Karpas-422 (cell line): ENCODE measurements around the gene RIMOC1. TPM values are rescaled to one million over a fixed set of nuclear protein-coding genes. Genes with fewer than 3 reads are reported as not detected.
"Not testable (repeated sequence)": the region's sequence is repeated elsewhere in the genome, so short reads cannot be mapped to it uniquely, and the experiment has no call there.

Experiments
- DNase-seq: peaks from one replicate; pipeline ENCODE4 v3.0.0-alpha.2; 2015
- H2AFZ ChIP-seq: fragments of 200-600 bp; sonication (generic); 2 replicates; pipeline ENCODE4 v1.6.1; 2014; ENCODE audit warnings: antibody characterized with exemption, low read length, mixed read lengths
- H3K27ac ChIP-seq: fragments of 200-600 bp; sonication (generic); 2 replicates; pipeline ENCODE4 v1.5.1; 2014; ENCODE audit warnings: mild to moderate bottlenecking, low read length, moderate library complexity
- H3K27me3 ChIP-seq: fragments of 200-600 bp; sonication (generic); 2 replicates; pipeline ENCODE4 v1.6.1; 2014; ENCODE audit warnings: low read length, mixed read lengths
- H3K36me3 ChIP-seq: fragments of 200-600 bp; sonication (generic); 2 replicates; pipeline ENCODE4 v1.6.1; 2014; ENCODE audit warnings: low read length, mixed read lengths; ENCODE audit not compliant: insufficient read depth
- H3K4me1 ChIP-seq: fragments of 200-600 bp; sonication (generic); 2 replicates; pipeline ENCODE4 v1.6.1; 2014; ENCODE audit warnings: mild to moderate bottlenecking, low read length, mixed read lengths
- H3K4me2 ChIP-seq: fragments of 200-600 bp; sonication (generic); 2 replicates; pipeline ENCODE4 v1.6.1; 2014; ENCODE audit warnings: low read length, low read depth, mild to moderate bottlenecking; ENCODE audit not compliant: poor library complexity, severe bottlenecking
- H3K4me3 ChIP-seq: fragments of 200-600 bp; sonication (generic); 2 replicates; pipeline ENCODE4 v1.5.1; 2014; ENCODE audit warnings: mild to moderate bottlenecking, antibody characterized with exemption, low read length, mixed read lengths
- H3K79me2 ChIP-seq: fragments of 200-600 bp; sonication (generic); 2 replicates; pipeline ENCODE4 v1.6.1; 2014; ENCODE audit warnings: mild to moderate bottlenecking, low read length, mixed read lengths
- H3K9ac ChIP-seq: fragments of 200-600 bp; sonication (generic); 2 replicates; pipeline ENCODE4 v1.6.0; 2014; ENCODE audit warnings: low read length
- H3K9me2 ChIP-seq: fragments of 200-600 bp; sonication (generic), shearing (Covaris generic); replicated peaks from 2 replicates; pipeline ENCODE4 v1.6.0; 2014; ENCODE audit warnings: mild to moderate bottlenecking, low read length, moderate library complexity; ENCODE audit not compliant: insufficient read depth
- H3K9me3 ChIP-seq: fragments of 300-700, 200-600 bp; sonication (generic); 2 replicates; pipeline ENCODE4 v1.6.1; 2014; ENCODE audit warnings: low read length, mixed read lengths
- H4K20me1 ChIP-seq: fragments of 200-600 bp; sonication (generic); 2 replicates; pipeline ENCODE4 v1.6.1; 2014; ENCODE audit warnings: mild to moderate bottlenecking, antibody characterized with exemption, low read length, low read depth; ENCODE audit not compliant: insufficient read depth
- total RNA-seq: library from RNA; depleted of rRNA; stranded (reverse); fragments of >200 nt; shearing (Covaris generic); gene quantifications from 2 replicates; pipeline ENCODE4 v1.2.3, GENCODE V29; 2014; ENCODE audit warnings: low replicate concordance

RIMOC1 gene
- total RNA-seq, 1 experiment from 2014 or later = 42.9 TPM

GRCh38 chr5:41925555-41925951 is 21.4 kb downstream of the RIMOC1 start:
- peak overlapping the region; percentile 91 for H3K4me2 ChIP-seq
- peak overlapping the region; percentile 81; the same call in 1 of the 2 replicates for H2AFZ ChIP-seq
- peaks cover 59% of the 10 kb centered on the region for H3K4me1 ChIP-seq
- DNase-seq = peak; percentile 79
- peak overlapping the region; percentile 91 for H3K4me3 ChIP-seq
- peak overlapping the region; percentile 82 for H3K27ac ChIP-seq
- no peaks in the 10 kb centered on the region for H3K27me3 ChIP-seq
- H3K9me2 ChIP-seq = no peaks in the 10 kb centered on the region
- no peaks in the 10 kb centered on the region for H3K9me3 ChIP-seq
- H3K79me2 ChIP-seq = peaks cover 44% of the 10 kb centered on the region
- peaks cover 30% of the 10 kb centered on the region for H3K36me3 ChIP-seq
- H3K9ac ChIP-seq = peak overlapping the region; percentile 97
- H4K20me1 ChIP-seq = no peaks in the 10 kb centered on the region

- H3K36me3 ChIP-seq = peaks cover 27% of the 10 kb centered on the region
Measured at GRCh38 chr5:41927604-41928003, 23.5 kb downstream of the RIMOC1 start.

GRCh38 chr5:41929035-41929434 is 24.9 kb downstream of the RIMOC1 start:
- Histone ChIP-seq H3K4me1 (peaks cover 27% of the 10 kb centered on the region), H4K20me1 (no peaks in the 10 kb centered on the region), H3K9me2 (0 out of 2 replicates have a peak, but pooled peaks cover 7% of the 10 kb centered on the region), H3K36me3 (peaks cover 34% of the 10 kb centered on the region), H3K9ac (no peak overlapping the region), H3K79me2 (peaks cover 34% of the 10 kb centered on the region), H3K4me3 (no peak overlapping the region), H3K27me3 (no peaks in the 10 kb centered on the region), H3K4me2 (no peak overlapping the region), H3K9me3 (no peaks in the 10 kb centered on the region), H2AFZ (no peak overlapping the region), H3K27ac (no peak overlapping the region)
- DNase-seq = no peak

More at GRCh38 chr5:41927604-41928003, 23.5 kb downstream of the RIMOC1 start:
- H3K79me2 ChIP-seq = peaks cover 37% of the 10 kb centered on the region
- no peak overlapping the region for H3K4me3 ChIP-seq
- no peaks in the 10 kb centered on the region for H3K27me3 ChIP-seq
- 0 out of 2 replicates have a peak, but pooled peaks cover 7% of the 10 kb centered on the region for H3K9me2 ChIP-seq
- H3K4me1 ChIP-seq = peaks cover 40% of the 10 kb centered on the region
- no peaks in the 10 kb centered on the region for H4K20me1 ChIP-seq
- H2AFZ ChIP-seq = no peak overlapping the region
- no peak overlapping the region for H3K27ac ChIP-seq
- H3K9ac ChIP-seq = no peak overlapping the region
- no peak overlapping the region for H3K4me2 ChIP-seq
- no peak for DNase-seq
- H3K9me3 ChIP-seq = no peaks in the 10 kb centered on the region

GRCh38 chr5:41932770-41933169 is 28.6 kb downstream of the RIMOC1 start:
- Histone ChIP-seq H3K4me2 (no peak overlapping the region), H3K79me2 (peaks cover 8% of the 10 kb centered on the region; the same call in 1 of the 2 replicates), H3K27me3 (no peaks in the 10 kb centered on the region), H3K36me3 (peaks cover 43% of the 10 kb centered on the region), H3K4me1 (peaks cover 7% of the 10 kb centered on the region), H3K9me3 (no peaks in the 10 kb centered on the region), H3K27ac (no peak overlapping the region), H3K9ac (no peak overlapping the region), H3K9me2 (0 out of 2 replicates have a peak, but pooled peaks cover 7% of the 10 kb centered on the region), H2AFZ (no peak overlapping the region), H3K4me3 (no peak overlapping the region), H4K20me1 (no peaks in the 10 kb centered on the region)
- no peak for DNase-seq

GRCh38 chr5:41935544-41935943 is 31.4 kb downstream of the RIMOC1 start:
- Histone ChIP-seq H3K27me3 (no peaks in the 10 kb centered on the region), H3K36me3 (peaks cover 37% of the 10 kb centered on the region), H3K9me2 (0 out of 2 replicates have a peak, but pooled peaks cover 7% of the 10 kb centered on the region), H3K9ac (no peak overlapping the region), H3K4me1 (peaks cover 7% of the 10 kb centered on the region), H3K4me2 (no peak overlapping the region), H4K20me1 (no peaks in the 10 kb centered on the region), H2AFZ (no peak overlapping the region), H3K9me3 (no peaks in the 10 kb centered on the region), H3K27ac (no peak overlapping the region), H3K79me2 (no peaks in the 10 kb centered on the region), H3K4me3 (no peak overlapping the region)
- DNase-seq = no peak

- H3K79me2 ChIP-seq = no peaks in the 10 kb centered on the region
- H3K4me1 ChIP-seq = no peaks in the 10 kb centered on the region
- no peak overlapping the region for H3K27ac ChIP-seq
- H3K9me3 ChIP-seq = no peaks in the 10 kb centered on the region
- H3K9ac ChIP-seq = no peak overlapping the region
- H3K4me2 ChIP-seq = no peak overlapping the region
- DNase-seq = no peak
- peaks cover 18% of the 10 kb centered on the region; the same call in 1 of the 2 replicates for H3K36me3 ChIP-seq
- H3K27me3 ChIP-seq = no peaks in the 10 kb centered on the region
- no peak overlapping the region for H2AFZ ChIP-seq
- no peak overlapping the region for H3K4me3 ChIP-seq
- no peaks in the 10 kb centered on the region for H4K20me1 ChIP-seq
- H3K9me2 ChIP-seq = no peaks in the 10 kb centered on the region
Measured at GRCh38 chr5:41940641-41941040, 36.5 kb downstream of the RIMOC1 start.

GRCh38 chr5:41945332-41945955 is 41.3 kb downstream of the RIMOC1 start:
- H3K4me3 ChIP-seq, H3K36me3 ChIP-seq, H3K9me2 ChIP-seq, H3K9me3 ChIP-seq, H2AFZ ChIP-seq, H3K4me1 ChIP-seq, H3K4me2 ChIP-seq, H3K79me2 ChIP-seq, H3K27ac ChIP-seq, H4K20me1 ChIP-seq, DNase-seq, H3K27me3 ChIP-seq, H3K9ac ChIP-seq: not testable (repeated sequence)

GRCh38 chr5:41951224-41951623 is 47.1 kb downstream of the RIMOC1 start:
- H3K9me3 ChIP-seq = no peaks in the 10 kb centered on the region
- no peak overlapping the region for H3K4me3 ChIP-seq
- H3K9me2 ChIP-seq = no peaks in the 10 kb centered on the region
- no peak overlapping the region for H3K9ac ChIP-seq
- H3K27ac ChIP-seq = no peak overlapping the region
- no peak overlapping the region for H2AFZ ChIP-seq
- H3K79me2 ChIP-seq = no peaks in the 10 kb centered on the region
- H4K20me1 ChIP-seq = no peaks in the 10 kb centered on the region
- DNase-seq = no peak
- no peaks in the 10 kb centered on the region for H3K4me1 ChIP-seq
- H3K27me3 ChIP-seq = 0 out of 2 replicates have a peak, but pooled peaks cover 2% of the 10 kb centered on the region
- no peak overlapping the region for H3K4me2 ChIP-seq
- no peaks in the 10 kb centered on the region for H3K36me3 ChIP-seq
